ENCODE data around the gene WDFY4.

DNA sequence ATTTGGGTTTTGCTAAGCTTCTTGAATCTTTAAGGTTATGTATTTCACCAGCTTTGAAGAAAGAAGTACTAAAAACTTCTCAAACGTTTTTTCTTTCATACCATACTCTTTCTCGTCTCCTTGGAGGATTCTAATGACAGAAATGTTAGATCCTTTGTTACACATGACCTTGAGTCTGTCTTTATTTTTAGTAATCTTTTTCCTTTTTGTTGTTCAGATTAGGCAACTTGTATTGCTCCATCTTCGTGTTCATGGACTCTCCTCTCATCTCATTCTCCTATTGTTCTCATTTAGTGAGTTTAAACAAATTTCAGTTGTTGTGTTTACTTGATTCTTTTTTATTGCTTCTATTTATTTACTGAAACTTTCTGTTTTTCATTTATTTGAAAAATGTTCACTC, 73.7 kb downstream of the WDFY4 start:
- TF ChIP-seq TAF1 (IDR thresholded peaks at IDR 0.05; ENCODE audit: low read depth, low read length) (no peak), POLR2A (IDR thresholded peaks at IDR 0.05; ENCODE audit: low read depth, low read length) (no peak), POLR2AphosphoS5 (IDR thresholded peaks at IDR 0.05; ENCODE audit: low read depth, low read length) (no peak), PAX5 (IDR thresholded peaks at IDR 0.05; ENCODE audit: insufficient read depth, low read length, severe bottlenecking) (no peak), SPI1 (IDR thresholded peaks at IDR 0.05; ENCODE audit: low read depth, low read length) (no peak)

Measured in GM12891 (cell line).